Stimulated activated CD8-positive, alpha-beta memory T cell treated with anti-CD3 and anti-CD28 coated beads, Interleukin-2, amount 100 ng/mL, for 48 hours (primary cell): Measurements from ENCODE around the gene HTATSF1.

Source experiments
- DNase-seq, 2 donors: peaks; one replicate each; pipeline ENCODE4 v3.0.0-alpha.2; 2020; ENCODE audit warnings: low read depth in 2 of 2

HTATSF1 gene

GRCh38 chrX:136496186-136496763 is 1.1 kb upstream of the HTATSF1 start:
- no peak for DNase-seq

DNA sequence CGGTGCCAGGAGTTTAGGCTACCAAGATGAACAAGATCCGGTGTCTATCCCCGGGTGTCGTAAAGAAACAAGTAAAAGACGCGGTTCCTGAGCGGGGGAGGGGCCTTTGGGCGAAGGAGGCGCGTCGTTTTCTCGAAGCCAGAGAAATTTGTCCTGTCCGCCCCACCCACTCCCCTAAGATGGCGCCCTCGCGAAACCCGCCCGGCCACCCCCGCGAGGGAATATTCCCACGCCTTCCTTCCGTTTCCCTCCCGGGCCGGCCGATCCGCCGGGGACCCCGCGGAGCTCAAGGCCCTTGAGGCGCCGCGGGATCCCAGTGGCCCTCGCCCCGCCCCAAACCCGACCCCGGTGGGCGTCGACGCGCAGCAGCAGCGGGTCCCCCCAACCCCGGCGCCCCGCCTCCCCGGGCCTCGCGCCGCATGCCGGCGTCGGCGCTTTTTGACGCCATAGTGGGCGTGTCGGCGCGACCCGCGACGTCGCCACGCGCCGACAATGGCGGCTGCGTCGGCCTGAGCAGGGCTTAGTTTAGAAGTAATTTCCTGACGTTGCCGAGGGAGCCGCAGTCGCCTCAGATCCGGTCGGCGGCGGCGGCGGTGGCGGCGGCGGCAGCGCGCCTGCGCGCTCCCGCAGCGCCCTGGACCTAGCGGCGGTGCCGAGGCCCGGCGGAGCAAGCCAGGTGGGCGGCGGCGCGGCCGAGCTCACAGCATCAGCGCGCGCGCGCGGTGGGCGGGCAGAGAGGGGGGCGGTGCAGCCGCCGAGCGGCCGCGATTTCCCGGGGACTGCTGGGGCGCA is 432 bp upstream of the HTATSF1 start:
- peak; percentile 68 to 76 for DNase-seq

DNA sequence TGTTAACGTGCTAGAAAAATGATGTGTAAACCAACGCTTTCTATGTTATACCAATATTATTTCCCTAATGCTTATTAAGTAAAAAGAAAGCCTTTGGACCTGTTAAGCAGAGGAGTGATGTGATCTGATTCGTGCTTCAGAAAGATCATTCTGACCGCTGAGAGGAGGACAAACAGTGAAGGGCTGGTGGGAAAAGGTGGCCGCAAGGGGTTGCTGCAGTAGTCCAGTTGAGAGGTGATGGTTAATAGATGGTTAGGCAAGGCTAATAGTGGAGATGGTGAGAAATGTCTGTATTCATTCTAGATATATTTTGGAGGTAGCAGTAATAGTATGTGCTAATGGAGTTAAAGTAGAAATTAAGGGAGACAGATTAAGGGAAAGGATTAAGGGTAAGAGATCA is 21.7 kb downstream of the HTATSF1 start:
- DNase-seq: no peak

GRCh38 chrX:136523770-136524169 is 26.4 kb downstream of the HTATSF1 start:
- DNase-seq: no peak

DNA sequence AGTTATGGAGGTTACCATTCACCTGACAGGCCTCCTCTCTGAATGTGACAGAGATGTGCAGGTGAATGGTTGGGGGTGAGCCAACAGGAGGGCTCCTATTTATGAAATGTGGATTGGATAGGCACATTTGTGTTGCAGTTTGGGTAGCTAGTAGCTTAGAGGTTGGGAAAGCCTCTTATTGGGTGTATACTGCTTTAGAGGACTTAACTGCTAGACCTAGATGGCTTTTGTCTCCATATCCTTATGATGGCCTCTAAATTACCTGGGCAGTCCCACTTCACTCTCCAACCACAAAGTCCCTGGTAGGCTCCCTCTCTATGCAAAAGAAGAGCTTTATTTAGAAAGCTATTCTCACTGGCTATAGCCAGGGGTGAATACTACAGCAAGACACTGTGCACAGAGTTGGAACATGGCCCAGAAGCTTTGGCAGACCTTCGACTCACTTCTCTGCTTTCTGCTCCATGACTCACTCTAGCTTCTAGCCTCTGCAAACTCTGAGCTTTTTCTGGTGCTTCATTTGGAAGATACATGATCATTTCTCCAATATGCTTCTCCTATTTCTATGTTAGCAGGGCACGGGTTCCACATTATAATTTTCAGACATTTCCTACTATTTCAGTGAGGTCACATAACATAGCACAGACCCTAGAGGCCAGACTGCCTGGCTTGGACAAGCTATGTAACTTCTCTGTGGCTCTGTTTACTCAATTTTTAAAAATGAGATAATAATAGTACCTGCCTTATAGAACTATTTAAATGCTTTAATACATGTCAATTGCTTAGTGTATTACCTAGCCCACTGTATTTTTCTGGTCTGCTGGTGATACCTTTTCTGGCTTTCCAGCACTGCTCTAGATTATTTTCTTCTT is 28.6 kb downstream of the HTATSF1 start:
- no peak for DNase-seq

- DNase-seq: no peak
Measured at GRCh38 chrX:136528645-136529315, 31.4 kb downstream of the HTATSF1 start.

DNA sequence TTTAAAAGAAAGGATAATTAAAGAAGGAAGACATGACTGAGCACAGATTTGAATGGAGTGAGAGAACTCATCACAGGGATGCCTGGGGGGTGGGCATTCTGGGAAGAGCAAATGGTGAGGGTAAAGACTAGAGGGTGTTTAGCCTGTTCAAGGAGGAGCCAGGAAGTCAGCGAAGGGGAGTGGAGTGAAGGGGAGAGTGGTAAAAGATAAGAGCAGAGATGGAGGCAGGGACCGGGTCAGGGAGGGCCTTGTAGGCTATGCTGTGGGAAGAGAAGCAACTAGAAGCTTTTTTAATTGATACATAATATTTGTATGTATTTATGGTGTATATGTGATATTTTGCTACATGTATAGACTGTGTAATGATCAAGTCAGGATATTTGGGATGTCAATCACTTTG is 32.4 kb downstream of the HTATSF1 start:
- no peak for DNase-seq

DNA sequence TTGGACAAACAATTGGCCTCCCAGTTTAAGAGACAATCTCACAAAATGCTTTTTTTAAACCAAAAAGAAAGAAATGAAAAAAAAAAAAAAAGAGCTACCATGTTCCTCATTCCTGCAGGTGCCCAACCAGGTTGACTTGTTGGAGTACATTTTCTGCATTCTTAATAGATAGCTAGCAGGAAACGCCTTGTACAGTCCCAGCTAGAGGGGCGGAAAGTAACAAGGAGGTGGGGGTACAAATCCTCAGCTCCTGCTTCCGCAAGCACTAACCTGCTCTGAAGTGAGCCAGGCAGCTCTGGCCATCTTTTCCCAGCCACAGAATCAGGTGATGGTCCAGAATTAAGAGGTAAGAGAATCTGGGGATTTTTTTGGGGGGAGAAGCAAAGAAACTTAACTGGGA is 34.6 kb downstream of the HTATSF1 start, which contains the start of gene VGLL1:
TSS of gene VGLL1 (plus strand) at position 265 of the 400 bp plus-strand sequence. CDS start 3,806 bp downstream, outside the sequence.
- no peak for DNase-seq

GRCh38 chrX:136534131-136534530 is 36.7 kb downstream of the HTATSF1 start:
- DNase-seq: no peak

GRCh38 chrX:136538811-136539210 is 41.4 kb downstream of the HTATSF1 start:
- DNase-seq: no peak

DNA sequence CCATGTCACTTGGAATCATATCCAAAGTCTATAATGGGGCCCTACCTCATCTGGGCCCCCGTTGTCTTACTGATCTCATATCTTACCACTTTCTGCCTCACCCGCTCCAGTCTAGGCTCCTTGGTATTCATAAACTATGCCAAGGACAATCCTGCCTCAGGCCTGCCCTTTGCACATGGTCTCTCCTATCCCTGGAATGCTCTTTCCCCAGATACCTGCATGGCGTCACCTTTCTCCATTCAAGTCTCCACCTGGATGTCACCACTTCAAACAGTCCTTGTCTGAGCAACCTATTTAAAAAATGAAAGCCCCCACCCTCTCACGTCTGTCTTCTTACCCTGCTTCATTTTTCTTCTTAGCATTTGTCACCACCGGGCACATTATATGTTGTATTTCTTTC is 42.8 kb downstream of the HTATSF1 start:
- no peak for DNase-seq

- no peak for DNase-seq
Measured at GRCh38 chrX:136541294-136541693, 43.9 kb downstream of the HTATSF1 start.

DNA sequence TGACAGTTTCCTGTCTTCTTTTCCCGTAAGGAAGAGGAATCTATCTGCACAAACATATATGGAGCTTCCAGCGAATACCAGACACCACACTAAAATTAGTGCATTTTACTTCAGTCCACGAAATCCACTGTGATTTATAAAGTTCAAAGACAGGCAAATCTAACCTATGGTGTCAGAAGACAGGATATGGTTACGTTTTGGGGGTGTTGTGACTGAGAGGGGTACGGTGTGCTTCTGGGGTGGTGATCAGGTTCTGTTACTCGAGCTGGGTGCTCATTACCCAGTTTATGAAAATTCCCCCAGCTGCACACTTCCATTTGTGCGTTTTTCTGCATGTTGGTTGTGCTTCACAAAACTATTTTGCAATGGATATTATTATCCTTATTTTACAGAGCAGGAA is 44.9 kb downstream of the HTATSF1 start:
- no peak for DNase-seq

DNA sequence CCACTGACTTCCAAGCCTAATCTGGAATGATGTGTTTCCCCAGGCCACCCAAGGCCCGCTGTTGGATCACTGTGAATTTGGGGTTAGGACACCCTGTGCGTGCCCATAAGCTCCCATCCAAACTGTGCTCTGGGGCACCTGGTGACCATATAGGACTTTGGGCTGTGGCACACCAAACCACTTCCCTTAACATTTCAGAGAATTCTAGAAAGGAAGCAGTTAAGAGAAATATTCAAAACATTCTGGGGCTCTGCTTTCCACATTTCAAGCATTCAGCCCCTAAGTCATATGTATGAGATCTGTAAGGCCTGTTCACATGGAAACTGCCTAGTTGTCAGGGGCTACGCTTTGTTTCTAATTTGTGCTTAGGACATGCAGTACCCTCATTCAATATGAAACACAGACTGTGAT is 49.0 kb downstream of the HTATSF1 start:
- DNase-seq: no peak

DNA sequence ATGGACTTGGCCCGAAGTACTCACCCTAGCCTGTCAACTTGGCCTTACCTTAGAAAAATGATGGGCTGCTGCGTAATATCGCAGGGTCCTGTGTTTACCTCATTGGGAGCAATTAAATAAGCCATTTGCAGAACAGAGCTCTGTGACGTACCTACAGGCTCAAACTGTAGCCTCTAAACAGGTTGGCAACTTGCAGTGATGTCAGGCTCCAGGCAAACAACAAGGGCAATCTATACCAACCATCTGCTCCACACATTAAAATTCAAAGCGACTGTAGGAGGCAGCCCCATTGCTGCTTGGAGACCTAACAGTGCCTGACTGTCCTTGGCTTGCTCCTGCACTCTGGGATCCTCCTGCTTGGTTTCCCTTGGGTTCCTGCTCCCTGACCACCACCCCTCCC is 51.8 kb downstream of the HTATSF1 start:
- DNase-seq: no peak

GRCh38 chrX:136551410-136551809 is 54.0 kb downstream of the HTATSF1 start:
- DNase-seq: no peak

DNA sequence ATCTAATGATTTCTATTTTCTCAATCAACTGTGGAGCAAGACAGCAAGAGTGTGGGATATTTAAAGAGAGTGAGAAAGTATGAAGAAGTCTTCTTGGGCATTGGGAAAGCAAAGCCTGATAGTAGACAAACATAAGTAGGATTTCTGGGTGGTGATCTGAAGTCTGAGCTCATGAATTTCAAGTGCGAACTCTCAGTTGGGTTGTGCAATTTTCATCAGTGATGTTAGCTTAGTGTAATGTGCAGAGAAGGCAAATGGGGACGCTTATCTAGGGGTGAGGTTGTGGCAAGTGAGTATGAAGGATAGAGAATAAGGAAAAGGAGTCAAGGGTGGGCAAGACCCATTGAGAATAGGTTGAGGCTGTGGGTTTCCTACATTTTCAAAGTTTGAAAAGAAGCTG is 58.3 kb downstream of the HTATSF1 start:
- no peak for DNase-seq
